ENCODE measurements around the gene LTBP4.

Gene LTBP4

DNA sequence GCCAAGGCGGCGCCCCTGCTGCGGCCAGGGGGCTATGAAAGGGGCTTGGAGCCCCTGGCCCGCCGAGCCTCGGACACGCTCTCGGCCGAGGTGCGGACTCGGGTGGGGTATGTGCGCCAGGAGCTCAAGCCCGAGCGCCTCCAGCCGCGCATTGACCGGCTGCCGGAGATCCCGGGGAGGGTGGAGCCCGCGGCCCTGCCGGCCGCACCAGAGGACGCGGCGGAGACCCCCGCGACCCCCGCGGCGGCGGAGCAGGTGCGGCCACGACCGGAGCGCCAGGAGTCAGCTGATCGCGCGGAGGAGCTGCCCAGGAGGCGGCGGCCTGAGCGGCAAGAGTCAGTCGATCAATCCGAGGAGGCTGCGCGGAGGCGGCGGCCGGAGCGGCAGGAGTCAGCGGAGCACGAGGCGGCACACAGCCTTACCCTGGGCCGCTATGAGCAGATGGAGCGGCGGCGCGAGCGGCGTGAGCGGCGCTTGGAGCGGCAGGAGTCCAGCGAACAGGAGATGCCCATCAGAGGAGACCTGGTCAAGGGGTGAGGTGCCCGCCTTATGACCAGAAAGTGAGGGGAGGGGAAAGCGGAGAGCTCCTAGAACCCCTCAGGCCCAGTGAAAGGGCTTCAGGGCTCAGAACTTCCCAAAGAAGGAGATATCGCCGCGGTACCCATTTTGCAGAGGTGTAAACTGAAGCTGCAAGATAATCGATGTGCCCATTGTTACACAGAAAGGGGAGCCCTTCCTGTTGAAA lies 33.2 kb upstream of the LTBP4 start:
- TF ChIP-seq, protein P1, sequence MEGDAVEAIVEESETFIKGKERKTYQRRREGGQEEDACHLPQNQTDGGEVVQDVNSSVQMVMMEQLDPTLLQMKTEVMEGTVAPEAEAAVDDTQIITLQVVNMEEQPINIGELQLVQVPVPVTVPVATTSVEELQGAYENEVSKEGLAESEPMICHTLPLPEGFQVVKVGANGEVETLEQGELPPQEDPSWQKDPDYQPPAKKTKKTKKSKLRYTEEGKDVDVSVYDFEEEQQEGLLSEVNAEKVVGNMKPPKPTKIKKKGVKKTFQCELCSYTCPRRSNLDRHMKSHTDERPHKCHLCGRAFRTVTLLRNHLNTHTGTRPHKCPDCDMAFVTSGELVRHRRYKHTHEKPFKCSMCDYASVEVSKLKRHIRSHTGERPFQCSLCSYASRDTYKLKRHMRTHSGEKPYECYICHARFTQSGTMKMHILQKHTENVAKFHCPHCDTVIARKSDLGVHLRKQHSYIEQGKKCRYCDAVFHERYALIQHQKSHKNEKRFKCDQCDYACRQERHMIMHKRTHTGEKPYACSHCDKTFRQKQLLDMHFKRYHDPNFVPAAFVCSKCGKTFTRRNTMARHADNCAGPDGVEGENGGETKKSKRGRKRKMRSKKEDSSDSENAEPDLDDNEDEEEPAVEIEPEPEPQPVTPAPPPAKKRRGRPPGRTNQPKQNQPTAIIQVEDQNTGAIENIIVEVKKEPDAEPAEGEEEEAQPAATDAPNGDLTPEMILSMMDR (conservative IDR thresholded peaks at IDR 0.05) = no peak
- no peak overlapping the region for H3K27ac ChIP-seq

DNA sequence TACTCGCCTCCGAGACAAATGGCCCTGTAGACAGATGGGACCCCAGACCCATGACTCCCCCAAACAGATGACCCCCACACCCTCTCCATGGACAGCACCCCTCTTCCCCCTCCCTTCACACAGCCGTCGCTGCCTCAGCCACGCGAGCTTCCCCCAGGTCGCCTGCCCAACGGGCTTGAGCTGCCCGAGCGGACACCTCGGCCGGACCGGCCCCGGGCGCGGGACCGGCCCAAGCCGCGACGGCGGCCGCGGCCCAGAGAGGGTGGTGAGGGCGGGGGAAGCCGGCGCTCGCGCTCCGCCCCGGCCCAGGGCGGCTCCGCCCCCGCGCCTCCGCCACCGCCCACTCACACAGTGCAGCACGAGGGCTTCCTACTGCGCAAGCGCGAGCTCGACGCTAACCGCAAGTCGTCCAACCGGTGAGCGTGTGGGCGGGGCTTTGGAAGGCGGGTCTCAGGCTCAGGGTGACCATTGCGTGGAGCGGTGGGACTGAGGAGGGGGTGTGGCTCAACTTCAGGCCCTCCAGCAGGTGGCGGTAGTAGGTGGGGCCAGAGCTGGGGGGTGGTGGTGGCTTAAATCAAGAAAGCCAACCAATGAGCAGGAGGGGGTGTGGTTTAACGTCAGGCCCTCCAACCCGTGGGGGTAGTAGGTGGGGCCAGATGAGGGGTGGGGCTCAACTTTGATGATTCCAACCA lies 30.7 kb upstream of the LTBP4 start:
- TF ChIP-seq, protein P1 (conservative IDR thresholded peaks at IDR 0.05) = no peak
- H3K27ac ChIP-seq = peak overlapping the region; percentile 19; the same call in 1 of the 2 replicates

DNA sequence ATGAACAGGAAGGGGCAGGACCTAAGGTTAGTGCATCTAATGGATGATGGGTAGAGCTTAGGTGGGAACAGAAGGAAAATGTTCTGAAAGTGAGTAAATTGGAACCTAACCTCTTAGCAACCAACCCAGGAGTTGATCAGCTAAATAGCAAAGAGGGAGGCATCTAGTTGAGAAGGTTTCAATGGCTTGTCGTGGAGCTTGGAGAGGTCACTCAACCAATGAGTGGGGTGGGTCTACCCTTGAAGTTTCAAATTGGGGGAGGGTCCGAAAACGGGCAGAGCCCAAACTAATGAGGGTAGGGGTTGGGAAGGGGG lies 30.2 kb upstream of the LTBP4 start:
- H3K27ac ChIP-seq = no peak overlapping the region
- TF ChIP-seq, protein P1 (conservative IDR thresholded peaks at IDR 0.05) = no peak

DNA sequence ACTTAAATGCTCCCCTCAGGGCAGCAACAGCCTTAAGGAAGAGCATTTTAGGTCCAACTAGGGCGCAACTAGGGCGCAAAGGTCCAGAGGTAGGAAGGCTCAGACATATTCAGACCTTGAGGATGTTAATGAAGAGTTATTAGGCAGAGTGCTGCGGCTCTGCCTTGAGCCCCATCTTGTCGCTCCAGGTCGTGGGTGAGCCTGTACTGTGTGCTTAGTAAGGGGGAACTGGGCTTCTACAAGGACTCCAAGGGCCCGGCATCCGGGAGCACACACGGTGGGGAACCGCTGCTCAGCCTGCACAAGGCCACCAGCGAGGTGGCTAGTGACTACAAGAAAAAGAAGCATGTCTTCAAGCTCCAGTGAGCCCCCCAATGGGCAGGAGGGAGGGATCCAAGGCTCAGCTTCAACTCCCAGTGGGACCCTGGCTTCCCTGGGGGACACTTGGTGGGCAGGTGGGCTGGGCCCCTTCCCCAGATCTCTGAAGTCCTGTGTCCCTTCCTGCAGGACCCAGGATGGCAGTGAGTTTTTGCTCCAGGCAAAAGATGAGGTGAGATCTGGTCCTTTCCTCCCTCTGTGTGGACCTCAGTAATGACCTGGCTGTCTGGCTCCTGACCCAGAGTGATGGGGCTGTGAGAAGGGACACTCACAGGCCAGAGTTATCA lies 29.2 kb upstream of the LTBP4 start:
- TF ChIP-seq, protein P1 (conservative IDR thresholded peaks at IDR 0.05) = no peak
- no peak overlapping the region for H3K27ac ChIP-seq

DNA sequence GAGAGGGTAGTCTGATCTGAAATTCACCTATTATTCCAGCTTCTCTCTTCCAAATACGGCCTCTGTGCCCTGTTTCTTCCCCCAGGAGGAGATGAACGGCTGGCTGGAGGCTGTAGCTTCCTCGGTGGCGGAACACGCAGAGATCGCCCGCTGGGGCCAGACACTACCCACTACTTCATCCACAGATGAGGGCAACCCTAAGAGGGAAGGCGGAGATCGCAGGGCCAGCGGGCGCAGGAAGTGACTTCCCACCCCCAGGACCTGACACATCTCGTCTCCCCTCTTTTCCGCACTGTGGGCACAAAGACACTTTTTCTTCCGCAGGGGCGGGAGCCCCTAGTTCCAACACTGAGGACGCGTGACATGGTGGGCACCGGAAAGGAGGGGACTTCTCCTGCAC lies 25.8 kb upstream of the LTBP4 start:
- H3K27ac ChIP-seq = no peak overlapping the region
- TF ChIP-seq, protein P1 (conservative IDR thresholded peaks at IDR 0.05) = no peak

DNA sequence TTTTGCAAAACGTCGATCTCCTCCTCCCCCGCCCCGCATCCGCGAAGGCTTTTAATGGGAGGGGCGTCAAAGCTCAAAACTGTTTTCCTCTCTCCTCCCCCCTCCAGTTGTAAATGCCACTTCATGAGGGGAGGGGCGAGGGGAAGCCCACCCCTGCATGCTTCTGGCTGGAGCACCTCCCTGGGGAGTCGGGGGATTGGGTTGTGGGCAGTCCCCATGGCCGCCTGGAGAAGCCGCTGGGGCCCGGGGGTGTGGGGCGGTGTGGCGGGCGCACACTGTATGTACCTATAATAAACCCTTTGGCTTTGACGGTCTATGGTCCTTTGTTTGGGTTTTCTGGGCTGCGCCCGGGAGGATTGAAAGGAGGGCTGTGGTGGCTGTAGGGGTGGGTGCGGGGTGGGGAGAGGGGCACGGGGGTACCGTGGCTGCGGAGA lies 25.0 kb upstream of the LTBP4 start:
- TF ChIP-seq, protein P1 (conservative IDR thresholded peaks at IDR 0.05) = no peak
- peak overlapping the region; percentile 60; the same call in 1 of the 2 replicates for H3K27ac ChIP-seq

Measured in VCaP (cell line).